GM06990 (cell line): ENCODE results near the gene TMEM254.

Source experiments
- DNase-seq: peaks from one replicate; pipeline ENCODE4 v3.0.0-alpha.2; 2011; ENCODE audit not compliant: insufficient read length; ENCODE audit errors: extremely low read depth
- H3K27me3 ChIP-seq: replicated peaks from 2 replicates; pipeline ENCODE4 v1.6.0; 2011; ENCODE audit warnings: low read length; ENCODE audit not compliant: control insufficient read depth, insufficient read depth
- H3K36me3 ChIP-seq: 2 replicates; pipeline ENCODE4 v1.5.1; 2011; ENCODE audit warnings: low read length; ENCODE audit not compliant: control insufficient read depth, insufficient read depth
- H3K4me3 ChIP-seq: replicated peaks from 2 replicates; pipeline ENCODE4 v1.5.1; 2011; ENCODE audit warnings: low read depth, mild to moderate bottlenecking, control low read depth, low read length
- CTCF ChIP-seq: IDR thresholded peaks from 2 replicates; pipeline ENCODE4 v1.5.1; 2011; ENCODE audit warnings: low read length, control low read depth, mild to moderate bottlenecking, inconsistent platforms; ENCODE audit not compliant: insufficient read depth, poor library complexity, severe bottlenecking

The TMEM254 gene

DNA sequence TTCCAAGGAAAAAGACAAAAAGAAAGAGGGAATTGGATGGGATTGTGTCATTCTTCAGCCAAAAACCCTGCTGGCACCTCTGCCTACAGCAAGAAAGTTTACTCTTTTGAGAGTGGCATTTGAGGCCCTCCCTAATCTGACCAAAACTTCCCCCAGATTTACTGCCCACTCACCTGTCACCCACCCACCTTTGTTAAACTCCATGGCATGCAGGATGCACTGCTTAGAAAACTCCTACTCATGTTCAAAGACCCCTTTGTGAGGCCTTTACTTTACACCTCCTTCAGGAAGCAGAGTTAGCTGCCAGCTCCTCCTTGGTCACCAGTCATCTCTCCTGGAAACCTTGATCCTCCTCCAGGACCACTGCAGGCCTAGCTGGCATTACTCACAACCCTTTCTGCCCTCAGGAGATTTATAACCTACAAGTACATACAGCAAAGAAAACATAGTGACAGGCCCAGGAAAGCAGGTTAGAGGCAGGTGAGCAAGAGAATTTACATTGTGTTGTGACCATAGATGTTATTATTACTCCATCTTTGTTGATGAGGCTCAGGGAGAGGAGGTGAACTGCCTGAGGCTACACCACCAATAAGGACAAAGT, 43.7 kb downstream of the TMEM254 start:
- Histone ChIP-seq H3K27me3 (no peaks in the 10 kb centered on the region), H3K36me3 (no peaks in the 10 kb centered on the region), H3K4me3 (no peak overlapping the region)
- no peak for DNase-seq
- TF ChIP-seq CTCF, result no peak

GRCh38 chr10:80122746-80123145, 44.3 kb downstream of the TMEM254 start:
- no peak for TF ChIP-seq CTCF
- no peak for DNase-seq
- Histone ChIP-seq H3K4me3 (no peak overlapping the region), H3K27me3 (no peaks in the 10 kb centered on the region), H3K36me3 (no peaks in the 10 kb centered on the region)

DNA sequence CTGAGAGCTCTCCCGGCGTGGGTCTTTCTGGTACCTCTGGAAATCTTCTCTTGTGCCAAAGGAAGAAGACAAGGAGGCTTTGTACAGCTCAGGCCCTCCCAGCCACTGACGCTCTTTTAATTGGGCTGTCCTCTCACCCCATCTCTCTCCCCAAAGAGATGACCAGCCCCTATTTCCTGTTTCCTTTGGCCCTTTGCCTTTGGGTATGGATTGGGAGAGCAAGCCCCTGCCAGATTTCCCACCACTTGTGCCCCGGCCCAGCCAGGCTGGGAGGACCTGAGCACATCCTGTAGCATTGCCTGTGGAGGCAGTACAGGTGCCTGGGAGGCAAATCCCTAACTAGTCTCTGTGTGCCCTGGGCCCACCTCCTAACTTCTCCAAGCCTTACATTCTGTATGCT, 48.4 kb downstream of the TMEM254 start:
- no peak for DNase-seq
- H3K4me3 ChIP-seq, result no peak overlapping the region
- H3K27me3 ChIP-seq, result no peaks in the 10 kb centered on the region
- TF ChIP-seq CTCF, result no peak
- no peaks in the 10 kb centered on the region for H3K36me3 ChIP-seq

GRCh38 chr10:80131499-80131901, 53.0 kb downstream of the TMEM254 start:
- no peak for DNase-seq
- Histone ChIP-seq H3K4me3 (no peak overlapping the region), H3K36me3 (no peaks in the 10 kb centered on the region), H3K27me3 (peaks cover 1% of the 10 kb centered on the region; the same call in 1 of the 2 replicates)
- TF ChIP-seq CTCF, result no peak

- Histone ChIP-seq H3K4me3 (no peak within 1 kb of the TSS), H3K36me3 (no peaks in the 10 kb centered on the region), H3K27me3 (peaks cover 1% of the 10 kb centered on the region; the same call in 1 of the 2 replicates)
- no peak for TF ChIP-seq CTCF
- no peak for DNase-seq
Observed at GRCh38 chr10:80132299-80133139, 54.1 kb downstream of the TMEM254 start, which contains the start of gene PLAC9. Gene PLAC9, plus strand, starts transcription at chr10:80132730. Its CDS starts 33 bp downstream, at chr10:80132763.
